HG03064 (cell line): Measurements from ENCODE around the gene SNRK.

Experiments used
- ATAC-seq: cut with Tn5 transposase; IDR thresholded peaks from one replicate; pipeline ENCODE4 v1.9.1; 2021; ENCODE audit warnings: low read depth; ENCODE audit not compliant: unreplicated experiment

The SNRK gene

DNA sequence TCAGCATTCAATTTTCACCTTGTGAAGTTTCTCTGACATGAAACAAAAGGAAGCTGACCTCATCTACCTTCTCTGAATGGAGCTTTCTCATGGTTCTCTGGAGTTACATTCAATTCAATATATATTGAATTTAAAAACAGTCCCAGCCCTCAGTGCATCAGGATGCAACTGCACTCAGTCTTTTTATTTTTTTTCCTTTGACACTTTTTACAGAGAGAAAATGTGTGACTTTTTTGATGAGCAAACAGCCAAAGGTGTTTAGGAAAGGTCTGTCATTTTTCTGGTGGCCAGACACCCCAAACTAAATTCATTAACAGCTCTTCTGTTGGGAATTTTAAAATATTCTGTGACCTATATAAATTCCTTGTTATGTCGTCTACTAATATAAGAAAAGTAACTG is 19.3 kb upstream of the SNRK start:
- no peak for ATAC-seq

DNA sequence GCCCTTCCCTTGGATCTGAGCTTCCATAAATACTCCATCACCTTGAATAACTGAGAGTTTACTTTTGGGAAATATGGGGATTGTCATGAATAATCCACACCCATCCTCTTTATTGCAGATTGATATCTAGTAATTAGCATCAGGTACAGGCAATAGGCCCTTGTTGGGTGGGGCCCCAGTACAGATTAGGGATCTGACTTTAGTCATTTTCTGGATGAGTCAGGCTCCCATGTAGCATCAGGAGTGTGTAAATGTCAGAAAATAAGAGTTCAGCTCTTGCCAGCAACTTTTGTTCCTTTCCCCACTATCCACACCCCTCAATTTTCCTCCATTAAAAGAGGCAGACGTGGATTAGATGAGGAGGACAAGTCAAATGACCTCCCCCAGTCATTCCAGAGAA is 17.7 kb upstream of the SNRK start:
- no peak for ATAC-seq

DNA sequence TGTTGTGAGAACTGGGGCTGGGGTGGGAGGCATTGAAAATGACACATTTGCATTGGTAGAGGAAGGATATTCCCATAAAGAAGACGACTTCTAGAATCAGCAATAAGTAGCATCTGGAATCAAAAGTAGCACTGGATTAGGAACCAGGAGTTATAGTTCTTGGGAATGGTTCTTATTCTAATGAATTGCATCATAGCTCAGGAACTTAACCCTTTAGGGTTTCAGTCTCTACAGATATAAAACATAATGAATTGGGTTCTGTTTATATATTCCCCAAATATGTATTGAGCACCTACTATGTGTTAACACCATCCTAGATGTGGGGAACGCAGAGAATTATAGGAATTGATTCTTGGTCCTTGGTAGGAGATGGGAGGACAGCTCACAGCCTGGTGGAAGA is 16.3 kb upstream of the SNRK start:
- no peak for ATAC-seq

DNA sequence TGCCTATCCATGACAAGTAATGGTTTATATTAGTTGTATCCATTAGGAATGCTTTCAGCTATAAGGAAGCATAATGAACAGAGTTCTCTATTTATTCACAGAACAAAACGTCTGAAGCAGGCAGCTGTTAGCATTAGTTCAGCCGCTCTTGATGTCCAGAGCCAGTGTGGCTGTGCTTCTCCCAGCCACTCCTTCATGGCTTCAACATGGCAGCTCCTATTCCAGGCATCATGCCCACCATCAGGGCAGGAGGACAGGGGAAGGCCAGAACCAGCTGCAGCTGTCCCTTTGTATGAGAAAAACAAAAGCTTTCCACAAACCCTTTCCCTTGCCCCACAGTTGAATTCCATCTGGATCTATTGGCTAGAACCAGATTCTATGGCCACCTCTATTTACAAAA is 12.9 kb upstream of the SNRK start:
- no peak for ATAC-seq

DNA sequence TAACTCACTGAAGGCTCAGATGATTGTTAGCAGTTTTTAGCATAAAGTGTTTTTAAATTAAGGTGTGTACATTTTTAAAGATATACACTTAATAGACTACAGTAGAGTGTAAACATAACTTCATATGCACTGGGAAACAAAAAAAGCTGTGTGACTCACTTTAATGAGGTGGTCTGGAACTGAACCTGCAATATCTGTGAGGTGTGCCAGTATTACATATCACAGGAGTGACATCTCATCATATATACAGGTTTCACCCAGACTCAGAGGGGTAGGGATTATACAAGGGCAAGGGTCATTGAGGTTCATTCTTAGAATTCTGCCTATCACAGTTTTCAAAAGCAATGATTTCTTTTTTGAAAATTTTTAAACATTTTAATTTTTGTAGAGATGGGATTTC is 7.3 kb upstream of the SNRK start:
- ATAC-seq: no peak

DNA sequence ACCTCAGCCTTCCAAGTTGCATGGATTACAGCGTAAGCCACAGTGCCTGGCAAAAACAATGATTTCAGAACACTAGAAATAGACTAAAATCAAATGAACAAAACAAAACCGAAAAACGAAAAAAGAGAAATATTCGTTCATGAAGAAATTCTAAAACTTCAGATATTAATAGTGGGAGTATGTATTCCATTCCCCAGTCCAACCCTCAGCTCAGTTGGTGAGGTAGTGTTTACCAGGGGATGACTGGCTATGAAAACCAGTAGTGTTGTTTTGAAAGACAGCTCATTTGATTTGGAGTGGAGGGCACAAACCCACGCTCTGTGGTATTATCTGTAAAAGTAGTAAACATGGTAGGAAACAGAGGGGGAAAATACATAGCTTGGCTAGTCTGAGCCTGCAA is 6.8 kb upstream of the SNRK start:
- ATAC-seq: no peak

DNA sequence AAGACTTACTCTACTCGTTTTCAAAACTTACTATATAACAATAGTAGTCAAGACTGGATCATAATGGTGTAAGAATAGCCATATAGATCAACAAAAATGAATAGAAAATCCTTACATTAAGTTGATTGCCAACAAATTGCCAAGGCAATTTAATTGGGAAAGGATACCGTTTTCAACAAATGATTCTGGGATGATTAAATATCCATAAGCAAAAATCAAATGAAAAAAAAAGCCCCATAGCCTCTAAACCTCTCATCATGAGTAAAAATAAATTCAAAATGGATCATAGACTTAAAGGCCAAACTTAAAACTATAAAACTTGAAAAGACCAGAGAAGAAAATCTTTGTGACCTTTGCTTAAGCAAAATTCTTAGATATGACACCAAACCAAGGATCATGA is 5.3 kb upstream of the SNRK start:
- ATAC-seq: no peak

DNA sequence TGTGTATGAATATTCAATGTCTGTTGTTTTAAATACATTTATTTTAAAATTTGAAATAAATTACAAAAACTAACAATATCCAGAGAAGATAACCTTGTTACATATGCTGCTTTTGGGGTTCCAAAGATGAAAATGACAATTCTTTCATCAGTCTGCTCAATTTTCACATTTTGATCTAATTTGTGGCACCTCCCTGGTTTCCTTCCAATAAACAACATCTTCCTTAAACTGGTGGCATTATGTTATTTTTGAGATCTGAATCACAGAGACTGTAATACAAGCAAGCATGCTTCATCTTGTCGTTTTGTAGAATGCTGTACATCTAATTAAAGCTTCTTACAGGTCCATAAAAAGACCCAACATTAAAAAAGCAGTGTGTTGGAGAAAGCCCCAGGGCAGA is 2.2 kb upstream of the SNRK start:
- no peak for ATAC-seq

DNA sequence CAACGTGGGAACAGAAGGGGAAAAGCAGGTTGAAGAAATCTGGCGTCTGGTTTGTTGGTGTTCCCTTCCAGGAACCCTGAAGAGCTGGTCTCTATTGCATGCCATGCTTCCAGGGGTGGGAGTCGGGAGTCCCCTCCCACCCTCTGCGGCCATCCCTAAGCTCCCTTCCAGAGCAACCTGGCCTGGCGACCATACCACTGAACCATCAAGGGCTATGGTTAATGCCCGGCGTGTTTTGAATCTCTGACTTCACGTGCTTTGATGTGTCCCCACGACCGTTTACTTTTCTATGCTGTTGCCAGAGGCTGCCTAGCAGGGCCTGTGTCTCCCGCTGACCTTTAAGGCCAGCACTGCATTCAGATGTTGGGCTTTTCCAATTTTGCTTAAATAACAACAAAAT is 696 bp upstream of the SNRK start:
- no peak for ATAC-seq

DNA sequence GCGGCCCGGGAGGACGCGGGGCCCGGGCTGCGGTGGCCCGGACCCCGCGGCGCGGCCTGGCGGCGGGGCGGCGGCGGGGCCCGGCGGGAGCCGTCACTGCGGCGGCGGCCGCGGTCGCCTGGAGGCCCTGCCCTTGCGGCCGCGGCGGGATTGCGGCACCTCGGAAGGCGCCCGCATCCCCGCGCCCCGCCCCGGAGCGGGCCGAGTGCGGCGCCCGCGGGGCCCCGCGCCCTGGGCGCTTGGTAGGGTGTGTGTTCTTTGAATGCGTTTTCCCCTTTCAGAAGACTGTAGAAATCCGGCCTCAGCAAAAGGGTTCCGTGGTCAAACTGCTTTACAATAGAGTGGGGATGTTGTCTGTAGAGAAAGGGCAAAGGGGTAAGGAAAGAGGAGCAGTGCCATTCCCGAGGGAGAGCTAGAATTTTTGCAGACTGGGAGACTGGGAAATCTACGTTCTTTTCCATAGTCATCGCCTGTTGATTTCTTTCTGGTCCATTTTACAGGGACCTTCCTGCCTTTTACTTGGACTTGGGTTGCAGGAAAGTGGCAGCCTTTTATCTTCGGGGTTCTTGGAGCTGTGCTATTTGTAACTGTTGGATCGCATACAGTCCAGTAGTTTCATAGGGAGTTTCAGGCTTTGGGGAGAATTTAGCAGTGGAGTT is 630 bp downstream of the SNRK start:
- ATAC-seq: peak; percentile 35

DNA sequence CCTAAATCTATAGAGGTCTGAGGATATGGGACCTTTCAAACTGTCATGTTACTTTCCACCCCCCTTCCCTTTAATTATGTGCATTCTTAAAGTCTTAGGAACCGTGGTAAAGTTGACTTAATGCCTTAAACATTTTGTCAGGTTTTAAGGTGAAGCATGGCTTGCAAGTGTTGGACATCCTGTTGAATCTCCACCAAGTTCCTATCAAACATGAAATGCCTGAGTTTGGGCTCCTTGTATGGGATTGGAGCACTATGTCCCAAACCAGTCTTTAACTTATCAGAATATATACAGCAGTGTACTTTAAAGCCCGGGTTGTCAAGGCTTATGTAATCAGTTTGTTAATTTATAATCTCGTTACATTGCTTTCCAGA is 1.1 kb downstream of the SNRK start:
- ATAC-seq: no peak

DNA sequence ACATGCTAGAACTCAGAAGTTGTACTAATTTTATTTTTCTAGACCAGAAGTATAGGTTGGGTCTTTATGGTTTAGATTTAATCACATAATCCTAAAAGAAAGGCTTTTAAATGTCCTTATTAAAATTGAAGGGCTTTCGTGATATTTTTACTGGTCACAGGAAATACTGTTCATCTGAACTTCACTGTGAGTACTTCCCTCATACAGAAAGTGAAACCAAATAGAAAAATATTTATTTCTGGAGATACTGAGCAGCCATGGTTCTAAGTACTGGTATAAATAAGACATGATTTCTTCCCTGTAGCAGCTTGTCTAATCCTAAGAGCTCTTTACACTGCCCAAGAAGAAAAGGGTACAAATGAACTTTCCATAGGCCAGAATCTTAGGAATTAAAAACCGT is 2.0 kb downstream of the SNRK start:
- ATAC-seq: peak; percentile 40

DNA sequence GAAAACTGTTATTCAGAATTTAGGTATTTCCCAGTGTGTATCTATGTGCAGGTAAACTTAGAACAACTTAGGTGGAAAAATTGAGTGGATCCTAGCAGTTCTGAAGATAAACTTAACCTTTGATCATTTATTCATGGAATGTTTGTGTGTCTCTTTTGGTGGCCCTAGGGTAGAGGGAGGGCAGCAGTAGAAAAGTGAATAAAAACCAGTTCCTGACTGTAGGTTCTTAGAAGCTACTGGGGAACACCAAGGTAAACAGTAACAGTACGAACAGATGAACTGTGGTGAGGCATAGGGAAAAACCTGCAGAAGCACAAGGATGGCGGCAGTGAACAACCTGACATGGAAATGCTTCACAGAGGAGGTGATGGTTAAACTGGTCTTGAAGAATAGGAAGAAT is 2.5 kb downstream of the SNRK start:
- ATAC-seq: no peak

DNA sequence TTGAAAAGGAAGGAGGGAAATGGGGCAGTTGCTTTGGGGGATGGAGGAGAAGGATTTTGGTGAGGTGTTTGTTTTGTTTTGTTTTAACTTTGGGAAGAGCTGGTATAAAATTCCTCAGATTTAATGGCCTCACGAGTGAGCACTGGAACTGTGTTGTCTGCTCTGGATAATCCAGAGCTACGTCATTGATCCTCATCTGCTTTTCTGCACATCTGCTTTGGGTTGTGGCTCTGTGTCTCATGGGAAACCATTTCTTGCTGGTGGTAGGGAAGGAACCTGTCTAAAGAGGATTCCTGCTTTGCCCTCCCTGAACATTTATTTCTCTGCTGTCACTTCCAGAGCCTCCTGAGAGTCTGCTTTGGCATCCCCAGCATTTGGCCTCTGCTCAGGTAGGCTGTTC is 3.1 kb downstream of the SNRK start:
- no peak for ATAC-seq

DNA sequence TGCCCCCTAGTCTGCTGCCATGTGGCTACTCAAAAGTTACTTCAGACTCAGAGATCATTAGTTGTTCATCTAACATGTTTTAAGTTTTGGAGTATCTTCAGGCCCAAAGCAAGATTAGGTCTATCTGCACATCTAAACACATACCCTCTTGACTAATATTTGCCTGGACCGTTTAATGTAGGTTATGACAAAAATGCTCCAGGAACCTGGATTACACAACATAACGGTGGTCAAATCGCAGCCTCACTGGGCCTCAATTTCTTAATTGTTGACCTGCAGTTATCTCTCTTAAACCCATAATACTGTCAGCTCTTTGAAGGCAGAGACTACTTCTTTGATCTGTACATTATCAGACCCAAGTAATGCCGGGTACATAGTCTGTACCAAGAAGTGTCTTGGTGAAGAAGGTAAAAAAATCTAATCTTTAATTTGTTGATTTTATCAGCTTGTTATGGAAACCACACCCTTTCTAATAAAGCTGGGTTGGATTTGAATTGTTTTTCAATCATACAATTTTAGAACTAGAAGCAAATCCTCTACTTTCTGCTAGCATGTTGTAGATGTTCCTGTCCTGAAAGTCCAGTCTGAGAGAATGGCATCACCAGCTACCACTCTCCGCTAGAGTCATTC is 3.6 kb downstream of the SNRK start:
- ATAC-seq: no peak

DNA sequence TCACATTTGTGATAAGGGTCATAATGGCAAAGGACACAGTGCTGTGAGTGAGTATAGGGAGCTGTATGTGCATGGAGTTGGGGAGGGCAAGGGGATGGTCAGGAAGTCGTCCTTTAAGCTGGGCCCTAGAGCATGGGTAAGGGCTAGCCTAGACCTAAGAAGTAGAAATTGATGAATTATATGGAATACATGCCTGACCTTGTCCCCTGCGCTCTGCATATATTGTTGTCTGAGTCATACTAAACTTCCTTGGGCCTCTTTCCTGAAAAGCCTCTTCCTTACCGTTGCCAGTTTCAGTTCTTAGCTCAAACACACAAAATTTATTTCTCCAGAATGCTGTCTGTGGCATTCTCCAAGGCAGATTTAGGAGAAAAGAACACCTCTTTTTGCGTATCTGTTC is 4.6 kb downstream of the SNRK start:
- ATAC-seq: no peak

DNA sequence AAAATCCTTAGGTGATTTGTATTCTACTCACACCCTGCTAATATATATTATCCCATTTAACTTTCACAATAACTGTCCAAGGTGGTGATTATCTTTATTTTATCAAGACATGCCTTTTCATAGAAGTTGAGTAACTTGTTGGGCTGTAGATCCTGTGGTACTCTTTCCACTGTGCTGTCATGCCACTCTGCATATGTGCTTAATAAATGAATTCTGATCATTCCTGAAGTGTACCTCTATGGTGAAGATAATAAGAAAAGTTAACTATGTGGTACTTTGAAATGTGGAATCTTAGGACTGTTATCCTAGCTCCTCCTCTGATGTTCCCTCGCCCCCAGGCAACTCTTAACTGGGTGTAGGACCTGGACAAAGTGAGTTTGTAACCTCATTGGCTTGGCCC is 5.2 kb downstream of the SNRK start:
- no peak for ATAC-seq

DNA sequence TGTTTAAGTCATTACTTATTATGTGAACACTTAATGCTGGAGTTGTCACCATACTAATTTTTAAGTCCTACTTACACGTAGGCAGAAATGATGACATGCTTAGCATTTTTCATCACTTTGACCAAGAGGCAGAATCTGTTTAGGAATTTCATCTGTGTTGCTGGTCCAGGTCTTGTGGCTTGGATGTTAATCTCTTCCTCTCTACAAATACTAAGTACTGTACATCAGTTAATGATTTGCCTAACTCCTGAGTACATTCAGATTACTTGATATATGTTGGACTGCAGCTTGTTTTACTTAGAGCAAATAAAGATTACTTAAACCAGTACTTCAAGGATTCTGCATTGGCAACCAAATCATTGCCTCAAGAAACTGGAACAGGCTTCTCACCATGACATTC is 8.6 kb downstream of the SNRK start:
- no peak for ATAC-seq

DNA sequence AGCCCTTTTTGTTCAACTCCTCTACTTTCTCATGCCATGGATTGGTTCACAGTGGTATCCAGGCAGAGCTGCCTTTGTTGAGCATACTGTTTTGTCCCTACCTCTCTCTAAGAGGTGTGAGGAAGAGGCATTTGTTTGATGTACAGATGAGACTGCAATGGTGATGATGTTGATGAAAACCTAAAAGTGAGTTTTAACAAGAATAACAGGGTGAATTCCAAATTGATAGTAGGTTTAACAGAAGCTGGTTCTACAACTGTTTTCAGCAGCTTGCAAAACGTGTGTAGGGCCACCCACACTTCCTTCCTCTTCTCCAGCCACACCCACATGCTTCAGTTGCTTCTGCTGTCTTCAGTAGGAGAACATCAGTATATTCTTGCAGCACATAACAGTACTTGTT is 10.2 kb downstream of the SNRK start:
- peak; percentile 79 for ATAC-seq

DNA sequence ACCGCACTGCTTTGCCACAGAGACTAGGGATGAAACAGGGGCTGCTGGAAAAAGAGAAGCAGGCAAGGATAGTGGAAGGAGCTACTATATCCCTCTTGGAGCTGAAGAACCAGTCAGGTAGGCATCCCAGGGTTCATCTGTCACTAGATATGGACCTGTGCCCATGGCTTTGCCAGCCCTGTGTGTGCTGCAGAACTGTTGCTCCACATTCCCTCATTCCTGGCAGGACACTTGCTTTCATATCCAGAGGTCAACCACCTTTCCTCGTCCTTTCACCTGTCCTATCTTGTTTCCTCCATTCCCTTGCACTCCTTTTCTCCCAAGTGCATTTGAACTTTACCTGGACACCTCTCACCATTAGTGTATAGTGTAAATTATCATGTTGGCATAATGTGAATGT is 12.0 kb downstream of the SNRK start:
- no peak for ATAC-seq

DNA sequence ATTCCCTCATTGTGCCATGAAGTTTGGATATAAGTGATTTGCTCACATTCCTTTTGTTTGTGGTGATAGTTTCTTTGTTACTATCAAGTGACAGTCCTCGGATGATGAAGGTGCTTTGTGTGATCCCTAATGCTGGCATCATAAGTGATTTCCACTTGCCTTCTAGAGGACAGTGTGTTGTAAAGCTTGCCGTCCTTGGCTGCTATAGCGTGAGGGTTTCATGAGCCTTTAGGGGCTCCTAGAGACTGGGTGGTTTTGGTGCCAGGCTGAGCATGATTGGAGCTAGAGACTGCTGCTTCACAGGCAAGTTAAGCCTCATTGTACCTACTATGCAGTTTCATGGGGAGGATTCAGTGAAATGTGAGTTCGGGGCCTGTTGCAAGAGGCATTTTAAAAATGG is 12.4 kb downstream of the SNRK start:
- no peak for ATAC-seq

DNA sequence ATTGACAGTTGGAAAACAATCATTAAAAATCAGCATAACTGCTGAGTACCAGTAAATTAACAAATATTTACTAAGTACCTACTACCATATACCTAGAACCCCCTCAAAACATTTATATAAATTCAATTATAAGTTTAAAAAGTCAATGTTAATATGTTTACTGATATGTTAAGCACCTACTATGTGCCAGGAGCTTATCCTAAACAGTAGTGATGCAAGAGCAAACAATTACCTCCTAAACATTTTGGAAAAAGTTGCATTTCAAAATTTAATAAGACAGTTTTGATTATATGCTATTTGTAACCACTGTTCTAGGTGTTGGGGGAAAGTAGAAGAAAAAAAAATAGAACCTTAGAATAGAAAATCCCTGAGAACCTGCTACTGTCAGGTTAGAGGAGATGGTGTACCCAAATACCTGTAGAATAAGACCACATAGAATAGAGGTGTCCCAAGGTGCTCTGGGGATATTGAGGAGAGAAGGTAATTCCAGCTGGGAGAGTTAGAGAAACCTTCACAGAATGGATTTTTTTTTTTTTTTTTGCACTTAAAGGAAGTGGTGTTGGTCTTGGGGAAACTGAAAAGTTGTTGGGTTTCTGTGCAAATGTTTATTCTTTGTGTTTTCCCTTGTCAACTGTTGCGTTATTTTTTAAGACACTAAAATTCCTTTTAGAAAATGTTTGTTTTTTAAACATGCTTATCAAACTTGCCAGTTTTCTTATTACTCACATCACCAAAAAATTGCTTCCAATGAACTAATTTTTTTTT is 16.0 kb downstream of the SNRK start:
- no peak for ATAC-seq
